GM23338 (cell line): Measurements from ENCODE around the gene ATP8A2. TPM values are rescaled to one million over a fixed set of nuclear protein-coding genes. Genes with fewer than 3 reads are reported as not detected.
A peak's percentile ranks its signal among the peaks of the same experiment; 100 is the strongest.

Experiments
- ATAC-seq: fragments of 200-7000 bp; cut with Tn5 transposase; 3 replicates; pipeline ENCODE4 v1.9.1; 2020
- DNase-seq: peaks from one replicate; pipeline ENCODE4 v3.0.0-alpha.2; 2015; ENCODE audit warnings: low spot score
- H2AFZ ChIP-seq: fragments of 200-600 bp; sonication (generic); 2 replicates; pipeline ENCODE4 v1.8.0; 2016; ENCODE audit warnings: antibody characterized with exemption, mild to moderate bottlenecking, moderate library complexity
- H3F3A ChIP-seq: fragments of 200-600 bp; sonication (generic); replicated peaks from 2 replicates; pipeline ENCODE4 v1.8.0; 2017; ENCODE audit warnings: antibody characterized with exemption, mixed run types, low read depth
- H3K27ac ChIP-seq: fragments of 200-600 bp; sonication (generic); 2 replicates; pipeline ENCODE4 v1.6.1; 2016; ENCODE audit warnings: low read depth
- H3K27me3 ChIP-seq: fragments of 200-600 bp; sonication (generic); 2 replicates; pipeline ENCODE4 v1.8.0; 2016; ENCODE audit warnings: mild to moderate bottlenecking, mixed run types, moderate library complexity; ENCODE audit not compliant: insufficient read depth
- H3K36me3 ChIP-seq: fragments of 200-600 bp; sonication (generic); 2 replicates; pipeline ENCODE4 v1.8.0; 2016; ENCODE audit warnings: mild to moderate bottlenecking; ENCODE audit not compliant: insufficient read depth
- H3K4me1 ChIP-seq: fragments of 200-600 bp; sonication (generic); 2 replicates; pipeline ENCODE4 v1.8.0; 2016; ENCODE audit warnings: mild to moderate bottlenecking, moderate library complexity; ENCODE audit not compliant: insufficient read depth
- H3K4me2 ChIP-seq: fragments of 200-600 bp; sonication (generic); 2 replicates; pipeline ENCODE4 v1.7.1; 2017; ENCODE audit warnings: mixed run types
- H3K4me3 ChIP-seq: fragments of 200-600 bp; sonication (generic); 2 replicates; pipeline ENCODE4 v1.6.1; 2016; ENCODE audit warnings: mixed run types
- H3K79me2 ChIP-seq: fragments of 200-600 bp; sonication (generic); replicated peaks from 2 replicates; pipeline ENCODE4 v1.8.0; 2017; ENCODE audit warnings: mild to moderate bottlenecking; ENCODE audit not compliant: insufficient read depth
- H3K9me2 ChIP-seq: fragments of 200-600 bp; sonication (generic); 2 replicates; pipeline ENCODE4 v1.8.0; 2017; ENCODE audit not compliant: insufficient read depth
- H4K20me1 ChIP-seq: fragments of 200-600 bp; sonication (generic); replicated peaks from 2 replicates; pipeline ENCODE4 v1.8.0; 2017; ENCODE audit warnings: mild to moderate bottlenecking; ENCODE audit not compliant: insufficient read depth
- H3K27ac Mint-ChIP-seq: 2 replicates; pipeline ENCODE4 v1.8.0; 2020; ENCODE audit warnings: inconsistent platforms, mild to moderate bottlenecking, moderate library complexity, mixed read lengths
- H3K27me3 Mint-ChIP-seq: 3 replicates; pipeline ENCODE4 v1.8.0; 2022; ENCODE audit warnings: low read depth, mild to moderate bottlenecking, moderate library complexity, mixed read lengths, inconsistent platforms; ENCODE audit not compliant: insufficient read depth, poor library complexity
- H3K36me3 Mint-ChIP-seq: 3 replicates; pipeline ENCODE4 v1.8.0; 2021; ENCODE audit warnings: low read depth, mild to moderate bottlenecking, inconsistent platforms, moderate library complexity, mixed read lengths
- H3K4me1 Mint-ChIP-seq: 3 replicates; pipeline ENCODE4 v1.8.0; 2020; ENCODE audit warnings: mild to moderate bottlenecking, inconsistent platforms, mixed read lengths
- H3K4me3 Mint-ChIP-seq: 3 replicates; pipeline ENCODE4 v1.8.0; 2021; ENCODE audit warnings: moderate library complexity, mild to moderate bottlenecking, inconsistent platforms, mixed read lengths
- H3K9me3 Mint-ChIP-seq: 3 replicates; pipeline ENCODE4 v1.8.0; 2020; ENCODE audit warnings: moderate library complexity, mild to moderate bottlenecking, inconsistent platforms, mixed read lengths
- CTCF ChIP-seq, 2 experiments: fragments of 200-600 bp in 1 of 2; sonication (generic) in 1 of 2; conservative IDR thresholded peaks; 2 replicates each; pipeline versions ENCODE4 v1.5.1 to v1.6.1; 2016 to 2017; ENCODE audit warnings: antibody characterized with exemption in 2 of 2, low read depth in 2 of 2, mild to moderate bottlenecking in 2 of 2, moderate library complexity in 1 of 2
- ETS1 ChIP-seq: IDR thresholded peaks from 2 replicates; pipeline ENCODE4 v1.6.1; 2016; ENCODE audit warnings: antibody characterized with exemption
- EZH2 ChIP-seq: fragments of 200-600 bp; sonication (generic); IDR thresholded peaks from one replicate; pipeline ENCODE4 v1.8.0; 2017; ENCODE audit warnings: antibody characterized with exemption, mild to moderate bottlenecking, low read depth; ENCODE audit not compliant: unreplicated experiment
- EZH2phosphoT487 ChIP-seq: fragments of 200-600 bp; sonication (generic); IDR thresholded peaks from one replicate; pipeline ENCODE4 v1.8.1; 2018; ENCODE audit warnings: antibody characterized with exemption; ENCODE audit not compliant: unreplicated experiment
- JUNB ChIP-seq: IDR thresholded peaks from one replicate; pipeline ENCODE4 v1.6.1; 2016; ENCODE audit warnings: antibody characterized with exemption; ENCODE audit not compliant: unreplicated experiment
- NANOG ChIP-seq: IDR thresholded peaks from 2 replicates; pipeline ENCODE4 v1.6.1; 2016; ENCODE audit warnings: antibody characterized with exemption, borderline replicate concordance
- POLR2AphosphoS5 ChIP-seq: IDR thresholded peaks from 2 replicates; pipeline ENCODE4 v1.6.1; 2016; ENCODE audit warnings: antibody characterized with exemption, low read depth
- STAT1 ChIP-seq: IDR thresholded peaks from one replicate; pipeline ENCODE4 v1.6.1; 2016; ENCODE audit warnings: antibody characterized with exemption; ENCODE audit not compliant: unreplicated experiment
- ZNF114 ChIP-seq: fragments of 250-450 bp; sonication (Bioruptor Pico); IDR thresholded peaks from 2 replicates; pipeline ENCODE4 v1.5.0; 2020; ENCODE audit warnings: mild to moderate bottlenecking, moderate library complexity
- ZNF331 ChIP-seq: fragments of 250-450 bp; sonication (Bioruptor Pico); IDR thresholded peaks from 2 replicates; pipeline ENCODE4 v1.5.0; 2020; ENCODE audit warnings: low read depth, mild to moderate bottlenecking, moderate library complexity
- ZNF462 ChIP-seq: fragments of 250-450 bp; sonication (Bioruptor Pico); IDR thresholded peaks from 2 replicates; pipeline ENCODE4 v1.5.0; 2020; ENCODE audit warnings: mild to moderate bottlenecking, moderate library complexity
- polyA plus RNA-seq: library from polyadenylated mRNA; unstranded; fragments of >200 nt; fragmentation: Nextera tagmentation; extraction: Ambion mirVana; gene quantifications from 2 replicates; pipeline ENCODE4 v1.2.1, GENCODE V29; 2016
- total RNA-seq: library from RNA; depleted of rRNA; stranded (reverse); fragments of >200 nt; shearing (Covaris generic); gene quantifications from 2 replicates; pipeline ENCODE4 v1.2.3, GENCODE V29; 2014

ATP8A2 gene
- total and polyA plus RNA-seq, 2 experiments from 2014 or later: 5.7 to 8.8 TPM

GRCh38 chr13:25380741-25381324 is 9.1 kb downstream of the ATP8A2 start (continued):
- TF ChIP-seq EZH2phosphoT487: no peak
- no peak for TF ChIP-seq EZH2
- no peak for TF ChIP-seq ZNF114 (CRISPR knock-in tag)
- TF ChIP-seq JUNB: no peak
- TF ChIP-seq ETS1: no peak
- TF ChIP-seq NANOG: no peak
- no peak for TF ChIP-seq STAT1

GRCh38 chr13:25384758-25385410 is 13.1 kb downstream of the ATP8A2 start:
- Mint-ChIP-seq H3K27ac (peak overlapping the region; percentile 17; the same call in 1 of the 2 replicates), H3K36me3 (peaks cover 2% of the 10 kb centered on the region; the same call in 1 of the 3 replicates), H3K9me3 (no peaks in the 10 kb centered on the region; the same call in 1 of the 3 replicates), H3K4me3 (no peak overlapping the region), H3K4me1 (peaks cover 14% of the 10 kb centered on the region), H3K27me3 (no peaks in the 10 kb centered on the region)
- H3F3A ChIP-seq: no peaks in the 10 kb centered on the region
- no peaks in the 10 kb centered on the region for H3K9me2 ChIP-seq
- peak overlapping the region; percentile 64; the same call in 1 of the 2 replicates for H3K4me2 ChIP-seq
- H2AFZ ChIP-seq: peak overlapping the region; percentile 96
- no peaks in the 10 kb centered on the region for H4K20me1 ChIP-seq
- H3K79me2 ChIP-seq: no peaks in the 10 kb centered on the region
- H3K36me3 ChIP-seq: no peaks in the 10 kb centered on the region
- no peak overlapping the region for H3K27ac ChIP-seq
- ATAC-seq (peak; percentile 53), DNase-seq (no peak)
- H3K4me3 ChIP-seq: no peak overlapping the region
- H3K27me3 ChIP-seq: no peaks in the 10 kb centered on the region
- H3K4me1 ChIP-seq: peaks cover 13% of the 10 kb centered on the region
- TF ChIP-seq CTCF (conservative IDR thresholded peaks at IDR 0.05; ENCODE audit: low read depth in 2 of 2) (no peak), ZNF331 (CRISPR knock-in tag) (no peak), ETS1 (no peak), JUNB (no peak), NANOG (no peak), ZNF114 (CRISPR knock-in tag) (no peak), POLR2AphosphoS5 (no peak), STAT1 (no peak), EZH2phosphoT487 (no peak), ZNF462 (CRISPR knock-in tag) (no peak)
